Lower leg skin (tissue), 4 donors: ENCODE results near the gene PHTF1. TPM values are rescaled to one million over a fixed set of nuclear protein-coding genes. Genes with fewer than 3 reads are reported as not detected.

Experiments used
- DNase-seq, 2 donors: peaks; one replicate each; pipeline ENCODE4 v3.0.0-alpha.2; 2019; ENCODE audit warnings: low spot score in 2 of 2
- H3K4me3 ChIP-seq: fragments of 200-600 bp; sonication (generic); 2 replicates; pipeline ENCODE4 v1.5.1; 2017; ENCODE audit warnings: mild to moderate bottlenecking, low read depth; ENCODE audit not compliant: poor library complexity, severe bottlenecking
- POLR2A ChIP-seq, 2 donors: fragments of 450-650 bp; IDR thresholded peaks; one replicate each; pipeline ENCODE4 v1.6.1; 2016 to 2017; ENCODE audit warnings: antibody characterized with exemption in 2 of 2, mild to moderate bottlenecking in 1 of 2, moderate library complexity in 1 of 2
- WGBS, 2 donors: methylation state at CpG; one replicate each; pipeline ENCODE4 v1.1.5; 2018; 5-methylcytosine and 5-hydroxymethylcytosine counted together
- intact Hi-C: fragments of 100-400 bp; cut with DNase I; formaldehyde crosslinking; loops from one replicate; pipeline ENCODE4 v1.15.0; 2023; ENCODE audit warnings: low total_unique reads
- total RNA-seq, 4 donors: library from RNA; depleted of rRNA; stranded (reverse); fragments of >200 nt; gene quantifications; one replicate each; pipeline ENCODE4 v1.1.0, GENCODE V29; 2016
- TF ChIP-seq, protein P1 (sequence below), 3 donors: fragments of 450-650 bp; IDR thresholded peaks; one replicate each; pipeline ENCODE4 v1.5.1; 2016; ENCODE audit warnings: antibody characterized with exemption in 3 of 3, mild to moderate bottlenecking in 3 of 3, moderate library complexity in 2 of 3

Gene PHTF1
- total RNA-seq, 4 donors from 2014 or later = 0.65 to 4.8 (median 2.0) TPM

DNA sequence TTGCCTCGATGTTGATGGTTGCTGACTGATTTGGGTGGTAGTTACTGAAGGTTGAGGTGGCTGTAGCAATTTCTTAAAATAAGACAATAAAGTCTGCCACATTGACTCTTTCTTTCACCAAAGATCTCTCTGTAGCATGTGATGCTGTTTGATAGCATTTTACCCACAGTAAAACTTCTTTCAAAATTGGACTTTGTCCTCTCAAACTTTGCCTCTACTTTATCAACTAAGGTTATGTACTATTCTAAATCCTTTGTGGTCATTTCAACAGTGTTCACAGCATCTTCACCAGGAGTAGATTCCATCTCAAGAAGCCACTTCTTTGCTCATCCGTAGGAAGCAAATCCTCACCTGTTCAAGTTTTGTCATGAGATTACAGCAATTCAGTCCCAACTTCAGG lies 93.2 kb downstream of the PHTF1 start:
- WGBS, 2 donors = 96 to 98% methylated on average over 2 of the region's 2 CpGs
- no peak for DNase-seq
- H3K4me3 ChIP-seq = no peak overlapping the region
- intact Hi-C loops = no loop called here
- no peak for TF ChIP-seq POLR2A (IDR thresholded peaks at IDR 0.05)
- TF ChIP-seq, protein P1, sequence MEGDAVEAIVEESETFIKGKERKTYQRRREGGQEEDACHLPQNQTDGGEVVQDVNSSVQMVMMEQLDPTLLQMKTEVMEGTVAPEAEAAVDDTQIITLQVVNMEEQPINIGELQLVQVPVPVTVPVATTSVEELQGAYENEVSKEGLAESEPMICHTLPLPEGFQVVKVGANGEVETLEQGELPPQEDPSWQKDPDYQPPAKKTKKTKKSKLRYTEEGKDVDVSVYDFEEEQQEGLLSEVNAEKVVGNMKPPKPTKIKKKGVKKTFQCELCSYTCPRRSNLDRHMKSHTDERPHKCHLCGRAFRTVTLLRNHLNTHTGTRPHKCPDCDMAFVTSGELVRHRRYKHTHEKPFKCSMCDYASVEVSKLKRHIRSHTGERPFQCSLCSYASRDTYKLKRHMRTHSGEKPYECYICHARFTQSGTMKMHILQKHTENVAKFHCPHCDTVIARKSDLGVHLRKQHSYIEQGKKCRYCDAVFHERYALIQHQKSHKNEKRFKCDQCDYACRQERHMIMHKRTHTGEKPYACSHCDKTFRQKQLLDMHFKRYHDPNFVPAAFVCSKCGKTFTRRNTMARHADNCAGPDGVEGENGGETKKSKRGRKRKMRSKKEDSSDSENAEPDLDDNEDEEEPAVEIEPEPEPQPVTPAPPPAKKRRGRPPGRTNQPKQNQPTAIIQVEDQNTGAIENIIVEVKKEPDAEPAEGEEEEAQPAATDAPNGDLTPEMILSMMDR (IDR thresholded peaks at IDR 0.05) = no peak

DNA sequence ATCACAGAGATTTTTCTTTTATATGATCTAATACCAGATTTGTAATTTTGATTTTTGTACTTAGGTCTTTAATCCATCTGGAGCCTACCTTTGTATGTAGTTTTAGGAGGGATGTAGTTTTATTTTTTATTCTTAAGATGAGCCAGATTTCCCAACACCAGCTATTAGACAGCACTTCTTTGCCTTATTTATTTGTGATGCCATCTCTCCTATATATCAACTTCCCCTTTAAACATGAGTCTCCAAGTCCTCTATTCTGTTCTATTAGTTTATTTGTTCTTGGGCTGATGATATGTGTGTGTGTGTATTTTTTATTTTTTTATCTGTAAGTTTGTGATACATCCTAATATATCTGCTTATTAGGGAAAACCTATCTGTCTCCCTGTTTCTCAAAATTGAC lies 94.2 kb downstream of the PHTF1 start:
- H3K4me3 ChIP-seq = no peak overlapping the region
- intact Hi-C loops = no loop called here
- no peak for TF ChIP-seq POLR2A (IDR thresholded peaks at IDR 0.05)
- TF ChIP-seq, protein P1 (IDR thresholded peaks at IDR 0.05) = no peak
- no peak for DNase-seq

DNA sequence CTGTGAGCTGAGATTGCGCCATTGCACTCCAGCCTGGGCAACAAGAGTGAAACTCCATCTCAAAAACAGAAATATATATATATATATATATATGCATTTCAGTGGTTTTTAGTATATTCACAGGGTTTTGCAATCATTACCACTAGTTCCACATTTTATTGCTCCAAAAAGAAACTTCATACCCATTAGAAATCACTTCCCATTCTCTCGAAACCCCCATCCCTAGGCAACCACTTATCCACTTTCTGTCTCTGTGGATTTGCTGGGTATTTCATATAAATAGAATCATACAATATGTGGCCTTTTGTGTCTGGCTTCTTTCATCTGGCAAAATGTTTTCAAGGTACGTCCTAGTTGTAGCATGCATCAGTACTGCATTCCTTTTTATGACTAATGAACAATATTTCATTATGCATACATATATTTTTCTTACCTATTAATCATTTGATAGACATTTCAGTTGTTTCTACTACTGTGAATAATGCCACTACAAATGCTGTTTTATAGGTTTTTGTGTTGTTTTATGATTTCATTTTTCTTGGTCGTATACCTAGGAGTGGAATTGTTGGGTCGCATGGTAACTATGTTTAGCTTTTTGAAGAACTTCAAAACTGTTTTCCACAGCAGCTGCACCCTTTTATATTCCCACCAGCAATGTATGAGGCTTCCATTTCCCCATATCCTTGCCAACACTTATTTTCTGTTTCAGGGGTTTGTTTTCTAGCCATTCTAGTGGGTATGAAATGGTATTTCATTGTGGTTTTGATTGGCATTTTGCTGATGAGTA lies 95.9 kb downstream of the PHTF1 start:
- no peak for TF ChIP-seq POLR2A (IDR thresholded peaks at IDR 0.05)
- TF ChIP-seq, protein P1 (IDR thresholded peaks at IDR 0.05) = no peak
- no peak overlapping the region for H3K4me3 ChIP-seq
- 70 to 75% methylated on average over 5 of the region's 5 CpGs for WGBS, 2 donors
- intact Hi-C loops = no loop called here
- no peak for DNase-seq

DNA sequence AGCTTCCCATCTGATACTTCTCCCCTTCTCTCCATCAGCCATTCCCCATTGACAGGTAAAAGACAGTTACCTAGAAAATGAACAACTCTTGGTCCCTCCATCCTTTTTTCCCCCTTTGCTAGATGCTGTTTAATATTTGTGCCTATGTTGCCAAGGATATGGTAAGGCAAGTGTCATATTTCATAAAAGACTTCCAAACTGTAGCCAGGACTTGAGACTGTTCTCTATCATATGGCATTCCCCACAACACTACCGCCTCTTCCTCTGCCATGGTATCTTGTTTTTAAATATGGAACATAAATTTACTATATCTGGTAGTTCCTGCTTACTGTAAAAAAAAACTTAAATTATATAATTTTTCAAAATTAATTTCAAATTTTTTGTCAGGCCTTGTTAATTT lies 97.2 kb downstream of the PHTF1 start:
- intact Hi-C loops = no loop called here
- DNase-seq = no peak
- WGBS, 2 donors = 92 to 95% methylated on average over 1 of the region's 1 CpG
- TF ChIP-seq POLR2A (IDR thresholded peaks at IDR 0.05) = no peak
- TF ChIP-seq, protein P1 (IDR thresholded peaks at IDR 0.05) = no peak
- H3K4me3 ChIP-seq = no peak overlapping the region

DNA sequence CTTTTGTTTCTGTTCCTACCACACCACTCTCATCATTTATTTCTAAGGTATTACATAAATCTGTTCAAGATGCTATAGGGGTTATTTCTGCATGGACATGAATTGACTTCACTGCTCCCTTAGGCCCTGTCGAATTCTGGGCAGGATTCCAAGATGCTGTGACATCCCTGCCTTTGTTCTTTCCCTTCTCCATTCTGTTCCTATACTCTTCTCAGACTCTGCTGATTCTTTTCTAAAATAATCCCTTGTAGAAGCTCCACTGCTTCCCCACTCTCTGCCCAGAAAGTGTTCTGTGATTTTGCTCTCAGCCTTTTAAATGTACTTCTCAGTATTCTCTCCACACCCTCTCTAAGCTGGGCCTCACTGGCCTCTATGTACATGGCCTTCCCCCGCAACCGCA lies 99.2 kb downstream of the PHTF1 start:
- WGBS, 2 donors = 60 to 69% methylated on average over 3 of the region's 3 CpGs
- intact Hi-C loops = no loop called here
- TF ChIP-seq POLR2A (IDR thresholded peaks at IDR 0.05) = no peak
- TF ChIP-seq, protein P1 (IDR thresholded peaks at IDR 0.05) = no peak
- DNase-seq = no peak
- H3K4me3 ChIP-seq = no peak overlapping the region

DNA sequence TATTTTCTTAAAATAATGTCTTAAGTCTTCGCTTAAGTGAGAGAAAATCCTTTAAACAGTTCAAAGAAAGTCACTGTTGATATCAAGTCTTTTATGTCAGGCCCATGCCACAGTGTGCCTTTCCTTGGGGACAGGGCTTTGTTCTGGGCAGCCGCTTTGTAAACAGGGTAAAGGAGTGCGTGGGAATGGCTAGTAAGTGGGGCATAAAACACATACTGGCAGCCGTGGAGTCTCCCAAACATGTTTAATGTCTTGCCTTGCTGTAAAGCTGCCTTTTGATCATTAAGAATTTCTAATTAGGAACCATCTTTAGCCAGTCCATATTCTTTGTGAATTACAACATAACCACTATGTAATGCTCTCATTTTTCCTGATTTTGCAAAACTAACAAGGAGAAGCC lies 99.7 kb downstream of the PHTF1 start:
- TF ChIP-seq, protein P1 (IDR thresholded peaks at IDR 0.05) = no peak
- TF ChIP-seq POLR2A (IDR thresholded peaks at IDR 0.05) = no peak
- intact Hi-C loops = no loop called here
- DNase-seq = no peak
- 84 to 86% methylated on average over 4 of the region's 4 CpGs for WGBS, 2 donors
- no peak overlapping the region for H3K4me3 ChIP-seq
